K562 (cell line): ENCODE results near the gene RPP25. TPM values are rescaled to one million over a fixed set of nuclear protein-coding genes. Genes with fewer than 3 reads are reported as not detected.

Experiments used
- CBFA2T3 ChIP-seq: fragments of 450-650 bp; IDR thresholded peaks from 2 replicates; pipeline ENCODE4 v1.6.1; 2017
- KLF1 ChIP-seq: fragments of 450-650 bp; IDR thresholded peaks from 2 replicates; pipeline ENCODE4 v1.6.1; 2016; ENCODE audit warnings: missing genetic modification characterization, missing compliant biosample characterization
- NCOR1 ChIP-seq: fragments of 450-650 bp; IDR thresholded peaks from 2 replicates; pipeline ENCODE4 v1.6.1; 2016; ENCODE audit warnings: mild to moderate bottlenecking, moderate library complexity
- POLR2AphosphoS5 ChIP-seq: IDR thresholded peaks from 2 replicates; pipeline ENCODE4 v1.6.1; 2011; ENCODE audit warnings: mild to moderate bottlenecking, low read depth, low read length, moderate library complexity; ENCODE audit not compliant: control insufficient read depth, insufficient read depth
- RBM17 ChIP-seq: fragments of 200-400 bp; formaldehyde crosslinking; IDR thresholded peaks from 2 replicates; pipeline ENCODE4 v1.6.1; 2017; ENCODE audit warnings: low read depth, mild to moderate bottlenecking, low read length, borderline replicate concordance
- REST ChIP-seq, 2 experiments: fragments of 450-650 bp; formaldehyde crosslinking in 1 of 2; IDR thresholded peaks; 2 replicates each; pipeline versions ENCODE4 v1.4.0 to v1.6.1; 2014 to 2020; ENCODE audit warnings: mild to moderate bottlenecking in 2 of 2, borderline replicate concordance in 1 of 2, low read depth in 1 of 2
- TEAD1 ChIP-seq, 2 experiments: fragments of 450-650 bp in 1 of 2; sonication (generic) in 1 of 2; formaldehyde crosslinking; IDR thresholded peaks; 2 replicates each; pipeline versions ENCODE4 v1.4.0 to v1.8.0; 2020 to 2022; ENCODE audit warnings: mild to moderate bottlenecking in 2 of 2, missing genetic modification reagents in 1 of 2
- TEAD4 ChIP-seq, 2 experiments: sonication (generic) in 1 of 2; formaldehyde crosslinking in 1 of 2; IDR thresholded peaks; 2 replicates each; pipeline versions ENCODE4 v1.6.1 to v1.8.0; 2012 to 2022; ENCODE audit warnings: borderline replicate concordance in 1 of 2, inconsistent platforms in 1 of 2, low read length in 1 of 2, mild to moderate bottlenecking in 1 of 2, missing genetic modification reagents in 1 of 2
- TFAP4 ChIP-seq: sonication (generic); formaldehyde crosslinking; IDR thresholded peaks from 2 replicates; pipeline ENCODE4 v1.8.0; 2022; ENCODE audit warnings: missing genetic modification reagents, mild to moderate bottlenecking, moderate library complexity, borderline replicate concordance
- ZBTB9 ChIP-seq: fragments of 450-650 bp; formaldehyde crosslinking; IDR thresholded peaks from 2 replicates; pipeline ENCODE4 v1.4.0; 2020; ENCODE audit warnings: mild to moderate bottlenecking, moderate library complexity
- ZNF133 ChIP-seq: fragments of 250-450 bp; sonication (Bioruptor Pico); IDR thresholded peaks from 2 replicates; pipeline ENCODE4 v1.4.0; 2020; ENCODE audit warnings: mild to moderate bottlenecking
- ZNF644 ChIP-seq: fragments of 200-800 bp; sonication (Bioruptor generic); IDR thresholded peaks from 2 replicates; pipeline ENCODE4 v1.6.1; 2016; ENCODE audit warnings: low read depth, missing genetic modification characterization, missing compliant biosample characterization
- polyA plus RNA-seq, 8 experiments: library from polyadenylated mRNA; depleted of rRNA in 4 of 8; stranded (reverse) in 5 of 8; unstranded in 3 of 8; fragments of >200 nt; fragmentation: Nextera tagmentation in 2 of 8; fragmentation: Illumina TruSeq in 1 of 8; extraction: Ambion mirVana in 2 of 8; extraction: Trizol in 1 of 8; gene quantifications; 2 replicates each; pipeline versions ENCODE4 v1.2.1 to v1.2.3, GENCODE V29; 2011 to 2014; ENCODE audit warnings: inconsistent platforms in 1 of 8, missing spikeins in 1 of 8
- total RNA-seq, 7 experiments: library from RNA; depleted of rRNA in 6 of 7; stranded (reverse); fragments of >200 nt in 6 of 7; fragmentation: Illumina TruSeq in 2 of 7; extraction: Trizol in 2 of 7; gene quantifications; 2 replicates each; pipeline versions ENCODE4 v1.2.1 to v1.2.3, GENCODE V29; 2011 to 2021; ENCODE audit warnings: low replicate concordance in 1 of 7
- TF ChIP-seq, protein P1 (sequence below): IDR thresholded peaks from 3 replicates; pipeline ENCODE4 v1.6.1; 2011; ENCODE audit warnings: borderline replicate concordance, mild to moderate bottlenecking; ENCODE audit not compliant: insufficient read length, insufficient read depth
- TF ChIP-seq, protein P2 (sequence below): fragments of 450-650 bp; conservative IDR thresholded peaks from 2 replicates; pipeline ENCODE4 v1.6.1; 2016; ENCODE audit warnings: missing genetic modification characterization, low read depth, mild to moderate bottlenecking, missing compliant biosample characterization, moderate library complexity

Gene RPP25
- total and polyA plus RNA-seq, 9 of the 15 experiments (the other 6 are each of a cell fraction or from before 2014, with no cell fraction given): 1.1 to 12.3 (median 5.6) TPM

GRCh38 chr15:74954515-74954914 lies 2.1 kb downstream of the RPP25 start (continued):
- TF ChIP-seq, protein P1, sequence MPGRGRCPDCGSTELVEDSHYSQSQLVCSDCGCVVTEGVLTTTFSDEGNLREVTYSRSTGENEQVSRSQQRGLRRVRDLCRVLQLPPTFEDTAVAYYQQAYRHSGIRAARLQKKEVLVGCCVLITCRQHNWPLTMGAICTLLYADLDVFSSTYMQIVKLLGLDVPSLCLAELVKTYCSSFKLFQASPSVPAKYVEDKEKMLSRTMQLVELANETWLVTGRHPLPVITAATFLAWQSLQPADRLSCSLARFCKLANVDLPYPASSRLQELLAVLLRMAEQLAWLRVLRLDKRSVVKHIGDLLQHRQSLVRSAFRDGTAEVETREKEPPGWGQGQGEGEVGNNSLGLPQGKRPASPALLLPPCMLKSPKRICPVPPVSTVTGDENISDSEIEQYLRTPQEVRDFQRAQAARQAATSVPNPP: no peak
- peak; percentile 95 for TF ChIP-seq ZNF644 (tag)
- peak; percentile 58; the same call in 1 of the 2 replicates for TF ChIP-seq REST (IDR thresholded peaks at IDR 0.05; ENCODE audit: borderline replicate concordance)
- no peak for TF ChIP-seq REST (CRISPR knock-in tag; IDR thresholded peaks at IDR 0.05; ENCODE audit: low read depth)
- TF ChIP-seq ZBTB9 (CRISPR knock-in tag): peak; percentile 78; the same call in 1 of the 2 replicates
- peak; percentile 99 for TF ChIP-seq TFAP4 (CRISPR knock-in tag)
- TF ChIP-seq TEAD1 (CRISPR knock-in tag; IDR thresholded peaks at IDR 0.05): peak; percentile 30 to 88; a peak in 2 of 4 replicates
- peak; percentile 73; the same call in 1 of the 2 replicates for TF ChIP-seq ZNF133 (CRISPR knock-in tag)
- no peak for TF ChIP-seq RBM17
- peak; percentile 100 for TF ChIP-seq CBFA2T3
- TF ChIP-seq KLF1 (tag): peak; percentile 49; the same call in 1 of the 2 replicates
- TF ChIP-seq, protein P2, sequence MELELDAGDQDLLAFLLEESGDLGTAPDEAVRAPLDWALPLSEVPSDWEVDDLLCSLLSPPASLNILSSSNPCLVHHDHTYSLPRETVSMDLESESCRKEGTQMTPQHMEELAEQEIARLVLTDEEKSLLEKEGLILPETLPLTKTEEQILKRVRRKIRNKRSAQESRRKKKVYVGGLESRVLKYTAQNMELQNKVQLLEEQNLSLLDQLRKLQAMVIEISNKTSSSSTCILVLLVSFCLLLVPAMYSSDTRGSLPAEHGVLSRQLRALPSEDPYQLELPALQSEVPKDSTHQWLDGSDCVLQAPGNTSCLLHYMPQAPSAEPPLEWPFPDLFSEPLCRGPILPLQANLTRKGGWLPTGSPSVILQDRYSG (tag): peak; percentile 65; the same call in 1 of the 2 replicates
- peak; percentile 99 for TF ChIP-seq TEAD4 (IDR thresholded peaks at IDR 0.05; ENCODE audit: low read length)
- TF ChIP-seq TEAD4 (CRISPR knock-in tag; IDR thresholded peaks at IDR 0.05; ENCODE audit: borderline replicate concordance): no peak
- peak; percentile 98 for TF ChIP-seq NCOR1
- TF ChIP-seq POLR2AphosphoS5: peak; percentile 99
